ENCODE measurements around the gene REXO4.

DNA sequence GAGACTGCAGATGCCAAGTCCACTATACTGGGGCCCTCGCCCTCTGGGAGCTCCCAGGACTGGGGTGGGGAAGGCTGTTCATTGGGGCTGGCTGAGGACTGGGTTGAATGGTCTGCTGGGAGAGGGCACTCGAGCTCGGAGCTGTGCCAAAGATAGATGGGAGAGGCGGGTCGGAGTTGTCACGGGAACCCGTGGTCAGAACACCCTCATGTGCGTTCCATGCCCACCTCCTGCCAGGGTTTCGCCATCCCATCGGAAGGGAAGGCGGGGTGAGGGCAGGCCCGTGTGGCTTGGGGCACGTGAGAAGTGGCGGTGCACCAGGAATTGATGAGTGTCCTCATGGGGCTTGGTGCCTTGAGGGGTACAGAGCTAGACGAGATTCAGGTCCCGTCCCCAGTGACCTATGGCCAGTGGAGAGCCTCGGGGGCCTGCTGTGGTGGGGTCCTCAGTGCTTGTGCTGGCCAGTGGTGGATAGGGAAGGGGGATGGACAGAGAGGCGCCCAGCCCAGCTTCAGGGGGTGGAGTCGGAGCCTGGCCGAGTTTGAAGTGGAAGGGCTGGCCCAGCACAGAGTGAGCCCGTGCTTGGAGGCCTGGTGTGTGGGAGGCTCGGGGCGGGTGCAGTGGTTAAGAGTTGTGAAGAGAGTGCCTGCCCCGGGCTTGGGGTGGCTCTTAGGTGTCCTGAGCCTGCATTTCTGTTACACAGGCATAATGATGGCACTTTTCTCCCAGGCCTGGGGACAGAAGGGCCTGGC, 46.2 kb upstream of the REXO4 start:
- TF ChIP-seq POLR2A (IDR thresholded peaks at IDR 0.05) (no peak), POLR2AphosphoS5 (IDR thresholded peaks at IDR 0.05) (no peak), EP300 (IDR thresholded peaks at IDR 0.05; ENCODE audit: low read depth) (no peak)
- TF ChIP-seq, protein P1, sequence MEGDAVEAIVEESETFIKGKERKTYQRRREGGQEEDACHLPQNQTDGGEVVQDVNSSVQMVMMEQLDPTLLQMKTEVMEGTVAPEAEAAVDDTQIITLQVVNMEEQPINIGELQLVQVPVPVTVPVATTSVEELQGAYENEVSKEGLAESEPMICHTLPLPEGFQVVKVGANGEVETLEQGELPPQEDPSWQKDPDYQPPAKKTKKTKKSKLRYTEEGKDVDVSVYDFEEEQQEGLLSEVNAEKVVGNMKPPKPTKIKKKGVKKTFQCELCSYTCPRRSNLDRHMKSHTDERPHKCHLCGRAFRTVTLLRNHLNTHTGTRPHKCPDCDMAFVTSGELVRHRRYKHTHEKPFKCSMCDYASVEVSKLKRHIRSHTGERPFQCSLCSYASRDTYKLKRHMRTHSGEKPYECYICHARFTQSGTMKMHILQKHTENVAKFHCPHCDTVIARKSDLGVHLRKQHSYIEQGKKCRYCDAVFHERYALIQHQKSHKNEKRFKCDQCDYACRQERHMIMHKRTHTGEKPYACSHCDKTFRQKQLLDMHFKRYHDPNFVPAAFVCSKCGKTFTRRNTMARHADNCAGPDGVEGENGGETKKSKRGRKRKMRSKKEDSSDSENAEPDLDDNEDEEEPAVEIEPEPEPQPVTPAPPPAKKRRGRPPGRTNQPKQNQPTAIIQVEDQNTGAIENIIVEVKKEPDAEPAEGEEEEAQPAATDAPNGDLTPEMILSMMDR (IDR thresholded peaks at IDR 0.05): no peak

All from transverse colon (tissue), 4 donors.